DMS153 treated with DMSO at 0.1 percent for 48 hours (cell line): ENCODE measurements around the gene HMCN1.
"Not testable (repeated sequence)": the region's sequence is repeated elsewhere in the genome, so short reads cannot be mapped to it uniquely, and the experiment has no call there.

Source experiments
- DNase-seq: peaks from one replicate; lab custom pipeline; 2025; ENCODE audit not compliant: unreplicated experiment; lab: John Stamatoyannopoulos, UW

The HMCN1 gene

DNA sequence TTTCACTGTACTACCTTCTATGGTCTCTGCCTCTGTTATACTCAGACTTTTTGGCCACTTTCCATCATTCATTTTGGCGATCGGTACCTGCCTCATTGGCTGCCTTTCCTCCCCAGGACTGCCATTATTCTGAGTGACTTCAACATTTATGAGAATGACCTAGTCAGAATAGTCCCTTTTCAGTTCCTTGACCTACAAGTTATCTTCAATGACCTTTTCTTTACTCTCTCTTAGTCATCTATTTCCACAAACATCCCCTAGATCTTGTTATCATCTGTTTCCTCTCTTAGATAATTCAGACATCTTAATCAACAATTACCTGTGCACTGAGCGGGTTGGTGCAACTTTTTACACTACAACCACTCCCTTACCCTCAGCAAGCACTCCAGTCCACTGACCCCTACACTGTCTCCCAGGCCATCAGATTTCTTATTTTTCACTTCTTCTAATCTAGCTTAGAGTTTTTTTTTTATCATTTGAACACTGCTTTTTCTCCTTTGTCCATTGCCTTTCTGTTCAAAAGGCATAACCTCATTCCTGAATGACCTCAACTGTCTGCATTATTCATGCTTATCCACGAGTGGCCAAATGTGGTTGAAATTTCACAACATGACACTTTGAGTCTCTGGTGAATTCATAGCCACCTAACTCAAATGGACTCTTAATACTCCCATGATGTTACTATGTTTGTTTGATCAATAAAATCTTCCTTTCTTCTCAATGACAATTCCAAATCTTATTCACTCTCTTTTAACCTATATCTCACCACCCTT lies 112.7 kb downstream of the HMCN1 start:
- no peak for DNase-seq

DNA sequence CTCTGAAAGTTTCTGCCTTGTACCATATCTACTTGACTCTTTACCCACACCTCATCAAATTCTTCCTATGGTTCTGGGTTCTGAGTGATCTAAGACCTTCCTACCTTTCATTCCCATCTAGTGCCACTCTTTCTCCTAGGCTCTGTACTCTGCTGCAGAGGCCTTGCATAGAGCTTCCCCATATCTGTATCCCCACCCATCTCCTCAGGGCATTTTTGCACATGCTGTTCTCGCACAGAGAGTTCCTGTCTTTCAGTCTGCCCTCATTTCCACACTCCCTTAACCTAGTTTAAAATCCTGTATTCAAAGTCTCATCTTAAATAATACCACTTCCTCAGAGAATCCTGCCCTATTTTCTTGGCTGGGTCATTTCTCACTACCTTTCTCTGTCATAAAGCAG lies 114.8 kb downstream of the HMCN1 start:
- DNase-seq: no peak

DNA sequence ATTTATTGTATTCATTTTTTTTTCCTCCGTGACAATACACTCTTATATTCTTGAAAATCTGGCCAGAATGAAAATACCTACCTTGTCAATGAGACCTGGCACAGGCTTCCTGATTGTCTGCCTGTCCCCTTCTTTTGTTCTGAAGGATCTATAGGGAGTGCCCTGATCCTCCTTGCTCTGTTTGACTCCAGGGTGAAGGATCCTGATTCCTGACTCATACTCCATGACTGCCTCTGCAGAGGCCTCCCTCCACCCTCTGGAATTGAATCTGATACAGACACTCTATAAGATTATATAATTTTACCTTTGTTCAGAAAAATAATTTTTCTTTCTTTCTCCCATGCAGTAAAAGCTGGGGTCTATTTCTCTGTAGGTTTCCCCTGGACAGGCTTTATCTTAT lies 116.2 kb downstream of the HMCN1 start:
- DNase-seq: no peak

DNA sequence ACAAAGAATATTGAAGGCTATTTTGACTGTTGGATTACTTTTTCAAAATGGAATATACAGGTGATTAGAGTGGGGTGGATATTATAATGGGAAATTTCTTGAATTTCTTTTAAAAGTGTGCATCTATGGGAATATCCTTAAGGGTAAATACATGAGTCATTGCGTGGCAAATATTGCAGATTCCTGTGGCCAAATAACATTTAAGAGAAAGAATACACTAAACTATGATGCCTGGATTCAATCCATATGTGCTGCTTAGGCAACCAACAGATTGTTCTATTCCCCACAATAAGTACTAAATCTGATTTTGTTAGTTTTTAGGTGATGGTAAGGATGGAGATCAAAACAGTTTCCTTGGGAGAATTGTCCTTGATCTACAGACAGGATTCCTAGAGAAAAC lies 119.5 kb downstream of the HMCN1 start:
- no peak for DNase-seq

DNA sequence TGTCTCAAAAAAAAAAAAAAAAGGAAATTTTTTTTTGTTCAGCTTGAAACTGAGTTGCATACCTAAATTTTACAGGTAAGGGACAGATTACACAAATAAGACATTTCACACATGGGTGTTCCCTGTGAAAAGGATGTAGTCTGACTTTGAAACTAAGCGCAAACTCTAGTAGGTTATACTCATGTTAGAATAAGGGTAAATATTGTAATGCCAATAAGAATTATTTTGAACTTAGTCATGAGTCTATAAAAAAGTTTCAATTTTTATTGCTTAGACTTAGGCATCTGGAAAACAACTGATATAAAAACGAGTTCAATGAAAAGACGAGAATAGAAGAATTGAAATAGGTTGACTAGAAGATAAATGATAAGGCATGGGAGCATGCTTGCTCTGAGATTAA lies 122.3 kb downstream of the HMCN1 start:
- no peak for DNase-seq

DNA sequence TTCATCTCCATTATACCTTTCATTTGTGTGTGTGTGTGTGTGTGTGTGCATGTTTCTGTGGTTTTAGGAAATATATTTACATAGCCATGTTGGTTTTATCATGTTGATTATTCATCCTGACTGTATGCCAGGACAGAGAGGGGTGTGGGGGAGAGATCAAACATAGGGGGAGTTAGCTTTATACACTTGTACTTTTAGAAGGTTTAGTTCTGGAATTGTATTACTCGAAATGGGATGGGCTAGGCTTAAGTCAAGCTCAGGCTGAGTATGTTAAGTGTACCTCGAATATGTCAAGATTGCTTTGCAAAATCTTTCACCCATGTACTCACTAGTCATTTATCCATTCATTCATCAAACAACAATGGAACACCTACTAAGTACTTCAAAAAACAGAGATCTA lies 123.3 kb downstream of the HMCN1 start:
- DNase-seq: no peak

DNA sequence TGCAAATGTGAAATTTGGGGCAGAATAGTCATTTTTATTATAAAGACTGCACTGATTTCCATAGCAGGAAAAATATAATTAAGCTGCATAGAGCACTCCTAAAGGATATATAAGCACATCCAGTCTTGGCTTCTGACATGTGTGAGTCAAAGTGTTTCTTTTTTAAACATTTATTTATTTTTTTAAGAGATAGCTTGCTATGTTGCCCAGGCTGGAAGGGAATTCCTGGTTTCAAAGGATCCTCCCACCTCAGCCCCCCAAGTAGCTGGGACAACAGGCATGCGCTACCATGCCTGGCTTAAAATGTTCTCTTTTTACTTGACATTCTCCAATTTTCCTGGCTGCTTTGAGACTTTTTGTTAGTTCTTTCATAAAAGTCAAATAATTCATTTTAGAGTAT lies 126.1 kb downstream of the HMCN1 start:
- DNase-seq: no peak

DNA sequence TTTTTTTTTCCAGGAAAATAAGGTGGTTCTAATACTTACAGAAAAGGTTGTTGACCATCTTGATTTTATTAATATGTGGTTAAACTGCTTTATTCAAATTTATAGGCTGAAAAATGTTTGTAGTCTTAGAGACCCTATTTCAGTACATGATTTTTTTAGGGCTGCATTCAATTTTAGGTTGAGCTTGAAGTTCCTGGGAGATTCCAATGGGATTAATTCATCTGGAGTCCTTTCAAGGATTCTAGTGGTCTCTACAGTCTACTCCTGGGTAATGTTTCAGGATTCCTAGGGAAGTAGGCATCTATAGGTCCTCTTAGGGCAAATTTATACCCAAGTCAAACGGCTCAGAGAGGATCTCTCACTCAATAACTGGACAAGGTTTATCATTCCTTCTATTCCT lies 126.7 kb downstream of the HMCN1 start:
- no peak for DNase-seq

DNA sequence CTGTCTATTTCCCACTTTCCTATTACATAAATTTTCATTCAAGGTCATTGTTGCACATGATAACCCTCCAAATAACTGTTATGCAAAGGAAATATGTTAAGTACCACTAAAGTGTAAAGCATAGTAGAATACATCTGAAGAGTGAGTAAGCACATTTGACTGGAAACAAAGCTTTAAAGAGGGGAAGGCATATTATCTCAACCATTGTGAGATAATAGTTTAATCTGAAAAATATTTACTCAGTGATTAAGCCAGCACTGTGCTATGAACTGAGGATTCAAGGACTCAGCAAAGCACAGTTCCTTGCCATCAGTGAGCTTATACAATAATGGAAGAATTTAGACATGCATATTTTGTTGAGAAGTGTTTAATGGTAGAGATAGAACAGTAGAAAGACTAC lies 127.4 kb downstream of the HMCN1 start:
- DNase-seq: peak; percentile 45

DNA sequence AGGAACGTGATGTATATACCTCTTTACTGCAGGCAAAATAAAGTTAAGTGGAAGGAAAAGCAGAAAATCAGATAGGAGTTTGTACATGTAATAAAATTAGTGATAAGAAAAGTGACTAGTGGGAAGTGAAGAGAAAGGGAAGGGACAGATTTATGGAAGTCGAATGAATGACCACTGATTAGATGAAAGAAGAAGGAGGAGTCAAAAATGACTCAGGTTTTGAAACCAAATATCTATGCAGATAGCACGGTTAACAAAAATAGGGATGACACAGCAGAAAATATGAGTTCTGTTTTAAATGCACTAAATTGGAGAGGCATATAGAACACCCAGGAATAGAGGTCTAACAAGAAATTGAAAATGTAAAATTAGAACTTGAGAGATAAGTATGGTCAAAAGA lies 128.0 kb downstream of the HMCN1 start:
- no peak for DNase-seq

DNA sequence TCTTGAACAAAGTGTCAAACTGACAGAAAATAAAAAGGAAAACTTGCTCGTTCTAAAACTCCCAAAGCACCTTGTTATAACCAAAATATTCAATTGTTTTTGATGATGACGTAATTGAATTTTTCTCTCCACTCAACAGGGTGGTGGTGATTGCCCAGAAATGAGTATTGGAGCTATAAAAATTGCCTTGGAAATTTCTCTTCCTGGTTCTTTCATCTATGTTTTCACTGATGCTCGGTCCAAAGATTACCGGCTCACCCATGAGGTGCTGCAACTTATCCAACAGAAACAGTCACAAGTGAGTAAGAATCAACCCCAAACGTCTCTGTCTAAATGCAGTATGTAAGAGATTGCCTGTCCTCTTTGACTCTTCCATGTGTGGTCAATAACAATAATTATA lies 130.1 kb downstream of the HMCN1 start:
- DNase-seq: no peak

DNA sequence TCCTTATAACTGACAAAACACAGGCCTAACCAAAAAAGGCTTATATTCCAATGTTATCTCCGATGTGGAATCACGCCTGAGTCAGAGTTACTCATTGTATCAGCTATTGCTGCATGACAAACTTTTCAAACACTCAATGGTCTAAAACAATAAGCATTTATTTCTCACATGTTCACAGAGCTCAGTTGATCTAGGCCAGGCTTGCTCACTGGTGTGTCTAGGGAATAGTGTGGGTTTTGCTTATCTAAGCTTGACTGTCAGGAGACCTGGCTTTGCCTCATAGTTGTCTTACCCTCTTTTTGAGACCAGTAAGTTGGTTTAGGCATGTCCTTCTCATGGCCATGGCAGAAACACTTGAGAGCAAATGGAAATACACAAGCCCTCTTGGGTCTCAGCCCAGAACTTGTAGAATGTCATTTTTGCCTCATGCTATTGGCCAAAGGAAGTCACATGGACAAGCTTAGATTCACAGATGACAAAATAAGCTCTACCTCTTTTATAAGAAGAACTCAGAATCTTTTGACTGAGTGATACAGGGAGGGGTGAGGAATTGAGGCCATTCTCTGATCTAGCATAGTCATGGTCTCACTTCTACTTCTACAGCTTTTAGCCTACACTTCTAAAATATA lies 130.8 kb downstream of the HMCN1 start:
- DNase-seq: no peak

DNA sequence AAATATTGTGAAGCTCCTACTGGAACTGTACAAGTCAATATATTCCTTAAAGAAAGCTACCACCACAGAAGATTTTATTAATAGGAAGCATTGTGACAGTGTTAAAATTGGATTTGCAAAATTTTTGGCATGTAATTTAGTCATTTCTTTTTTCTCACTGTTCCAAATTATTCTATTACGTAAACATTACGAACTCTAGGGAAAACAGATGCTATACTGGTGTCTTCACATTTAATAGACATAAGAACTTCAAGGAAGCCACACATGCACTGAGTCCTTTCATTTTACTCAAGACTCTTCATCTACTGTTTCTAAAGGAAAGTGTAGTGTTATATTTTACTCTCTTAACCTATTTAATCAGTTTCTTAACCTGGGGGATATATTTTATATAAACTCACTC lies 135.4 kb downstream of the HMCN1 start:
- no peak for DNase-seq

DNA sequence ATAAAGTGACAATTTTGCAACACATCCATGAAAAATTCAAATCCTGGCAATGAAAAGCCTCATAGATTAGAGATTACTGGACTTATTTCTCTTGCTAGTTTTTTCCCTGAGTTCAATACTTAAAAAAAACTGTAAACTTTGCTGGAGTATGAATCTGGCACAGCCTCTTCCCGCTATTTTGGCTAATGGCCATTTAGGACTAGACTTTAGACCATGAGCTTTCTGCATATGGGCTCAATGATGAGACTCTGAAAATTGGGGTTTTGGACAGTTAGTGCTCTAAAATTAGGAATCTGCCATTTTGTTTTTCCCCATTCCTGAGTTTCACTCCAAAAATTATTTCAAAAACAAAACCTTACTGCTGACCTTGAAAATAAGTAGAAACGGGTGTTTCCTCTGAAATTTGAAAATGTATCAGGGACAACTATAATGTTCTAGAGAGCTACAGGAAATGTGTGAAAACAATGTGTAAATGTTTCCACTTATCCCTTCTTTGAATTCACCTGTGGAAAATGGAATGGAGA lies 137.5 kb downstream of the HMCN1 start:
- DNase-seq: no peak

DNA sequence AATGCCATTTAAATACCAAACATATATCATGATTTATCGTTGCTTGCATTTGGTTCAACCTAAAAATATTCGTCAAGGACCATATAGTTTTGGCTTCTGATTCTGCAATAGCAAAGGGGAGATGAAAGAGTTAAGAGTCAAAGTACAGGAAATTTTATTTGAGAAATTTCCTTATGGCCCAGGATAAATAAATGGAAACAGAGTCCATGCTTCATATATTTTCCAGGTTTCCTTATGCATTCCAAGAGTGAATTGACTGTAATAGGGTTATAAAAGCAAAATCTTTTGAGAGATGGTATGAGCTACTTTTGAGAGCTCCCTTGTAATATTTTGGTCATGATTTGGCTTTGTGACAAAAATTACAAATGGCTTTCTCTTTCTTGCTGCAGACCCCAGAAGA lies 140.1 kb downstream of the HMCN1 start:
- no peak for DNase-seq

DNA sequence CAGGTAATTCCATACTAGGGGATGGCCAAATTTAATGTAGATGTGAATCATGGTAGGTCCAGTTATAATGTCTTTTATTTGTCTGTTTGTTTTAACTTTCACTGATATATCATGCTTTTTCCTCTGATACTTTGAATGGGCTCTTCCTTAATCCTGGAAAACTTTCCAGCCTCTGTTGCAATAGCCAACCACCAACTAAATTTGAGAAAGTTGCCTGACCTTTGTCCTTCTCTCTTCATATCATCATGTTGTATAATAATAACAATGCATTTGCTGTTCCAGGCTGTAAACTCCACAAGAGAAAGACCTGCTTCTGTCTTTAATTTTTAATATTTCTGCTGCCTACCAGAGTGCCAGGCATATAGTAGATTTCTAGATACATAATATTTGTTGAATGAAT lies 146.1 kb downstream of the HMCN1 start:
- DNase-seq: no peak

DNA sequence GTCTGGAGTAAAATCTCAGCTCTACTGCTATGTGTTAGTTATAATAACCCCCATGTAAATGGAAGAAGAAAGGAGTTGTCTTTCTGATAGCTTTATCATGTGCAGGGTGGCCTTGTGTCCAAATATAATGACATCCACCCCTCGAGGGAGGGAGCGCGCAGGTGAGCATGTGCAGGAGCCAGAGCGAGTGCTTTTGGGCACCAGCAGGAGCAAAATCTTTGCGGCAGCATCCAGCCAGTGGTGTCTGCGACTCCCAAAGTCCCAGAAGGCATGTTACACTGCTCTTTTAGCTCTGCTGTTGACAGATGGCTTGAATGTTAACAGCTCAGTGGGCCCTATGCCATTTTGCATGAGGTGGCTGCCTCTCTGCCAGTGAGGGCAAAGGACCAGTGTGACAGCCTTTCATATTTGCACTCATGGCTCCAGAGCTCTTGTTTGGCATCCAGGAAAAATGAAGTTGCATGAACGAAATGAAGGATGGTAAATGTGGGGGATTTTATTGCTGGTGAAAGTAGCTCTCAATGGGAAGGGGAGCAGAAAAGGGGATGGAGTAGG lies 146.7 kb downstream of the HMCN1 start:
- DNase-seq: no peak

DNA sequence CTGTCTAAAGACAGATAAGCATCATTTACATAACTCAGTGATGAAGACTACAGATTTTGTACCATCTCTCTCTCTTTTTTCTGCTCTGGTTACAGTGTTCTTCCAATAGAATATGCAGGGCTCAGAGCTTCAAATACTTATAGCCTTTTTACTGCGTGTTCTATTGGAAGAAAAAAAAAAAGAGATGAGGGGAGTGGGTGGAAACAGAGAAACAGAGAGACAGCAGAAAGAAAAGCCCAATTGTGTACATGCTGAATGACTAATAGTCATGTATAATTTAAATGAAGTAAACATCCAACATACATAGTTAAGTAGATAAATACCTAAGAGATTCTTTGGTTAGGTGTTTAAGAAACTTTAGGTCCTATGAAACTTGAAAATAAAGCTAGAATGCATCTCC lies 151.9 kb downstream of the HMCN1 start:
- DNase-seq: no peak

DNA sequence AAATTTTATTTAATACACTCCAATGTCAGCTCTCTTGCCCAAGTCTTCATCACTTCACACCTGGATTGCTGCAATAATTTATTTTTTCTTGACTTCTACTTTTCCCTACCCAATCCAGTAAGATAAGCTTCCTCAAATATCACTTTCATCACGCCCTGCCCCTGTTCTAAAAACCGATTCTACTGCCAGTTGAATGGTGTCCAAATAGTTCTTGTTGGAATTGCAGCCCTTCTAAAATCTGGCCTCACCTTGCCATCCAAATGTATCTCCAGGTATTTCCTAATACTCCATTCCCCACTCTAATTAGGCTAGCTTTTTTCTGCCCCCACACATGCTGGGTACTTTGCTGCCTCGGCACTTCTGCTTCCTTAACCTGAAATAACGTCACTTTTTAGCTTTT lies 152.5 kb downstream of the HMCN1 start:
- no peak for DNase-seq

DNA sequence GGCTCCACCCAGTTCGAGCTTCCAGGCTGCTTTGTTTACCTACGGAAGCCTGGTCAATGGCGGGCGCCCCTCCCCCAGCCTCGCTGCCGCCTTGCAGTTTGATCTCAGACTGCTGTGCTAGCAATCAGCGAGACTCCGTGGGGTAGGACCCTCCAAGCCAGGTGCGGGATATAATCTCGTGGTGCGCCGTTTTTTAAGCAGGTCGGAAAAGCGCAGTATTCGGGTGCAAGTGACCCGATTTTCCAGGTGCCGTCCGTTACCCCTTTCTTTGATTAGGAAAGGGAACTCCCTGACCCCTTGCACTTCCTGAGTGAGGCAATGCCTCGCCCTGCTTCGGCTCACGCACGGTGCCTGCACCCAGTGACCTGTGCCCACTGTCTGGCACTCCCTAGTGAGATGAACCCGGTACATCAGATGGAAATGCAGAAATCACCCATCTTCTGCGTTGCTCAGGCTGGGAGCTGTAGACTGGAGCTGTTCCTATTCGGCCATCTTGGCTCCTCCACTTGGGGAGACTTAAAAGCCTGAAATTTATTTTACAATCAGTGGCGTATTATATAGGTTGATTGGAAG lies 158.7 kb downstream of the HMCN1 start:
- DNase-seq: not testable (repeated sequence)

DNA sequence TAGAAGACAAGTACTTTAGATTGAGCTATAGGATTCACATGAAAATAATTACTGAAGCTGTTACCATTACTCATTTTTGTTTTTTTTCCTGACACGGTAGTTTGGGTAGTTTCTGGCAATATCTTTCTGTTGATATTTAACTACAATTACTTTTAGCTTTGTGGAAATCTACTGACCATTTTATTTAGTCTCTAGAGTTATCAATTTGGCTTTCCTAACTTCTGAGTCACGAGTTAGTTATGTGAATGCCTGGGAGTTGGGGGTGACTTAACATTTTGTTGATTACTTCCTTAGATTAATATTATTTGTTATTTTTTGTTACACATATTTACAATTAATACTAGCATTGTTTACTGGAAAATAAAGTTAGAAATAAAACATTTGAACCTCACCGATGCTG lies 160.6 kb downstream of the HMCN1 start:
- DNase-seq: no peak
